OCI-LY7 (cell line): ENCODE measurements around the gene GLP1R. TPM values are rescaled to one million over a fixed set of nuclear protein-coding genes. Genes with fewer than 3 reads are reported as not detected.

ENCODE experiments used
- BruUV-seq: library from RNA; stranded (reverse); fragments of 400-500 nt; replicated peaks from 2 replicates; lab custom pipeline; 2021; lab: Mats Ljungman, UMichigan
- CTCF ChIA-PET: fragments of 300-600 bp; sonication (Branson Sonifier 250); formaldehyde crosslinking; loops from one replicate; lab custom pipeline; 2022; ENCODE audit warnings: antibody characterized with exemption; ENCODE audit not compliant: unreplicated experiment; lab: Charles Lee
- POLR2A ChIA-PET: fragments of 300-600 bp; sonication (Branson Sonifier 250); formaldehyde crosslinking; loops from one replicate; lab custom pipeline; 2022; ENCODE audit warnings: antibody characterized with exemption; lab: Charles Lee
- DNase-seq: peaks from one replicate; pipeline ENCODE4 v3.0.0-alpha.2; 2015; ENCODE audit warnings: low spot score
- H2AFZ ChIP-seq: fragments of 200-600 bp; sonication (generic), shearing (Covaris generic); 2 replicates; pipeline ENCODE4 v1.6.1; 2014; ENCODE audit warnings: mild to moderate bottlenecking, antibody characterized with exemption, low read length, moderate library complexity
- H3K27ac ChIP-seq: fragments of 200-600 bp; sonication (generic); 2 replicates; pipeline ENCODE4 v1.5.1; 2014; ENCODE audit warnings: mixed run types, low read depth, mild to moderate bottlenecking, moderate library complexity, low read length, inconsistent platforms; ENCODE audit not compliant: poor library complexity, severe bottlenecking
- H3K36me3 ChIP-seq: fragments of 200-600 bp; sonication (generic); 2 replicates; pipeline ENCODE4 v1.6.1; 2014; ENCODE audit warnings: mild to moderate bottlenecking, antibody characterized with exemption, low read length, moderate library complexity, mixed read lengths; ENCODE audit not compliant: insufficient read depth
- H3K4me1 ChIP-seq: fragments of 200-600 bp; sonication (generic); 2 replicates; pipeline ENCODE4 v1.5.1; 2014; ENCODE audit warnings: mild to moderate bottlenecking, low read length; ENCODE audit not compliant: insufficient read depth, poor library complexity, severe bottlenecking
- H3K4me2 ChIP-seq: fragments of 200-600 bp; sonication (generic); 2 replicates; pipeline ENCODE4 v1.6.1; 2014; ENCODE audit warnings: mild to moderate bottlenecking, low read length
- H3K4me3 ChIP-seq: fragments of 200-600 bp; sonication (generic); 2 replicates; pipeline ENCODE4 v1.5.1; 2014; ENCODE audit warnings: mild to moderate bottlenecking, low read depth, low read length; ENCODE audit not compliant: poor library complexity, severe bottlenecking
- H3K79me2 ChIP-seq: fragments of 200-600 bp; sonication (generic); 2 replicates; pipeline ENCODE4 v1.6.1; 2016; ENCODE audit warnings: low read depth, mild to moderate bottlenecking, low read length, moderate library complexity, mixed read lengths; ENCODE audit not compliant: insufficient read depth
- H3K9me2 ChIP-seq: fragments of 200-600 bp; sonication (generic); 2 replicates; pipeline ENCODE4 v1.6.1; 2016; ENCODE audit warnings: mild to moderate bottlenecking, low read length, mixed read lengths; ENCODE audit not compliant: insufficient read depth
- H3K9me3 ChIP-seq: fragments of 200-600 bp; sonication (generic); 2 replicates; pipeline ENCODE4 v1.6.1; 2014; ENCODE audit warnings: mild to moderate bottlenecking, mixed run types, low read length, mixed read lengths
- H4K20me1 ChIP-seq: fragments of 200-600 bp; sonication (generic); 2 replicates; pipeline ENCODE4 v1.6.1; 2014; ENCODE audit warnings: mild to moderate bottlenecking, antibody characterized with exemption, low read length, moderate library complexity, mixed read lengths; ENCODE audit not compliant: insufficient read depth
- CTCF ChIP-seq: fragments of 200-600 bp; sonication (generic); conservative IDR thresholded peaks from 2 replicates; pipeline ENCODE4 v1.5.1; 2014; ENCODE audit warnings: mild to moderate bottlenecking, antibody characterized with exemption, low read length, moderate library complexity, mixed read lengths
- EZH2phosphoT487 ChIP-seq: fragments of 200-600 bp; sonication (generic); IDR thresholded peaks from 2 replicates; pipeline ENCODE4 v1.6.1; 2018; ENCODE audit warnings: low read depth, borderline replicate concordance, mild to moderate bottlenecking, mixed run types, antibody characterized with exemption, low read length, moderate library complexity, mixed read lengths
- intact Hi-C: fragments of 100-400 bp; cut with micrococcal nuclease; formaldehyde crosslinking; loops from one replicate; pipeline ENCODE4 v1.10.0; 2022; ENCODE audit not compliant: unreplicated experiment
- total RNA-seq, 2 experiments: library from RNA; depleted of rRNA in 1 of 2; stranded (reverse); fragments of >200 nt in 1 of 2; shearing (Covaris generic) in 1 of 2; gene quantifications; 2 replicates each; pipeline ENCODE4 v1.2.3, GENCODE V29; 2014 to 2022

The GLP1R gene
- total RNA-seq, 2 experiments from 2014 or later, result not detected

GRCh38 chr6:39054577-39055142, 6.1 kb downstream of the GLP1R start:
- Histone ChIP-seq H3K36me3 (no peaks in the 10 kb centered on the region), H3K79me2 (no peaks in the 10 kb centered on the region), H3K4me1 (no peaks in the 10 kb centered on the region), H3K4me3 (no peak overlapping the region), H3K9me2 (no peaks in the 10 kb centered on the region), H3K9me3 (no peaks in the 10 kb centered on the region), H4K20me1 (no peaks in the 10 kb centered on the region), H2AFZ (no peak overlapping the region), H3K4me2 (no peak overlapping the region), H3K27ac (no peak overlapping the region)
- intact Hi-C loops, result no loop called here
- BruUV-seq, result no TSS peak
- POLR2A ChIA-PET, result interaction anchor here (0.5 kb wide), 1 partner anchor 626 kb away, joined by 4 read pairs; no protein-coding TSS in a partner anchor
- CTCF ChIA-PET, result no interaction called here
- DNase-seq, result no peak
- TF ChIP-seq CTCF (no peak), EZH2phosphoT487 (no peak)

DNA sequence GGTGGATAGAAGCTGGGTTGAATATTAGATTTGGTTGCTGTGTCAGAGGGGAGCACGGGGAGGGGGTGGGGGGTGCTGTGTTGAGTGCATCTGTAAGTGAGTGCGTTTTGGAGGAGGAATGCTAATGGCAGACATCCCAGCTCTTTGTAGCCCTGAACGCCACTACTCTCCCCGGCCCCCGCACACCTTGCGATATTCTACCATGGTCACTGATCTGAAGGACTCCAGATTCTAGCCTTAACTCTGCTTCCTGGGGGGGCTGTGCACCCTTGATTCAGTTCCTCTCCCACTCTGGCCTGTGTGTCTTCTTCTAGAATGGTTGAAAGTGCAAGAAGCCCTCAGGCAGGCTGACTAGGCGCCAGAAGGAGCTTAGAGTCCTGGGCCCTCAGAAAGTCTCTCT, 7.1 kb downstream of the GLP1R start:
- POLR2A ChIA-PET, result no interaction called here
- no TSS peak for BruUV-seq
- intact Hi-C loops, result no loop called here

More for the DNA sequence above, 7.1 kb downstream of the GLP1R start:
- TF ChIP-seq EZH2phosphoT487 (no peak), CTCF (no peak)
- no peaks in the 10 kb centered on the region for H4K20me1 ChIP-seq
- H3K9me2 ChIP-seq, result no peaks in the 10 kb centered on the region
- H3K79me2 ChIP-seq, result no peaks in the 10 kb centered on the region
- H3K36me3 ChIP-seq, result no peaks in the 10 kb centered on the region
- CTCF ChIA-PET, result no interaction called here
- no peak overlapping the region for H2AFZ ChIP-seq
- no peaks in the 10 kb centered on the region for H3K4me1 ChIP-seq
- H3K4me2 ChIP-seq, result no peak overlapping the region
- H3K27ac ChIP-seq, result no peak overlapping the region
- DNase-seq, result no peak
- no peak overlapping the region for H3K4me3 ChIP-seq
- H3K9me3 ChIP-seq, result no peaks in the 10 kb centered on the region
